ENCODE measurements around the gene MOV10L1.
A peak's percentile ranks its signal among the peaks of the same experiment; 100 is the strongest.

GRCh38 chr22:50105208-50106100, 15.6 kb downstream of the MOV10L1 start:
- no peak for TF ChIP-seq CREB1 (IDR thresholded peaks at IDR 0.05)
- TF ChIP-seq CREB1 (CRISPR knock-in tag; IDR thresholded peaks at IDR 0.05): no peak
- TF ChIP-seq MAFG (tag; conservative IDR thresholded peaks at IDR 0.05): peak; percentile 83
- TF ChIP-seq, protein P1, sequence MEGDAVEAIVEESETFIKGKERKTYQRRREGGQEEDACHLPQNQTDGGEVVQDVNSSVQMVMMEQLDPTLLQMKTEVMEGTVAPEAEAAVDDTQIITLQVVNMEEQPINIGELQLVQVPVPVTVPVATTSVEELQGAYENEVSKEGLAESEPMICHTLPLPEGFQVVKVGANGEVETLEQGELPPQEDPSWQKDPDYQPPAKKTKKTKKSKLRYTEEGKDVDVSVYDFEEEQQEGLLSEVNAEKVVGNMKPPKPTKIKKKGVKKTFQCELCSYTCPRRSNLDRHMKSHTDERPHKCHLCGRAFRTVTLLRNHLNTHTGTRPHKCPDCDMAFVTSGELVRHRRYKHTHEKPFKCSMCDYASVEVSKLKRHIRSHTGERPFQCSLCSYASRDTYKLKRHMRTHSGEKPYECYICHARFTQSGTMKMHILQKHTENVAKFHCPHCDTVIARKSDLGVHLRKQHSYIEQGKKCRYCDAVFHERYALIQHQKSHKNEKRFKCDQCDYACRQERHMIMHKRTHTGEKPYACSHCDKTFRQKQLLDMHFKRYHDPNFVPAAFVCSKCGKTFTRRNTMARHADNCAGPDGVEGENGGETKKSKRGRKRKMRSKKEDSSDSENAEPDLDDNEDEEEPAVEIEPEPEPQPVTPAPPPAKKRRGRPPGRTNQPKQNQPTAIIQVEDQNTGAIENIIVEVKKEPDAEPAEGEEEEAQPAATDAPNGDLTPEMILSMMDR (IDR thresholded peaks at IDR 0.05 in 2 of 3, conservative IDR thresholded peaks at IDR 0.05 in 1 of 3; ENCODE audit: insufficient read depth in 2 of 3, low read depth in 1 of 3, low read length in 3 of 3): no peak
- no peak for TF ChIP-seq CTBP1 (IDR thresholded peaks at IDR 0.05; ENCODE audit: borderline replicate concordance)
- TF ChIP-seq ZBTB7A (IDR thresholded peaks at IDR 0.05; ENCODE audit: borderline replicate concordance, control insufficient read depth, low read depth, low read length): no peak
- TF ChIP-seq SMARCA5 (IDR thresholded peaks at IDR 0.05): no peak
- no peak for TF ChIP-seq GTF2F1 (IDR thresholded peaks at IDR 0.05; ENCODE audit: low read depth, low read length)
- TF ChIP-seq TAF1 (IDR thresholded peaks at IDR 0.05; ENCODE audit: control insufficient read depth, extremely low read depth, insufficient read depth, low read length, severe bottlenecking): no peak
- no peak for TF ChIP-seq POLR2A (conservative IDR thresholded peaks at IDR 0.05)
- peak; percentile 85 for TF ChIP-seq BHLHE40 (IDR thresholded peaks at IDR 0.05; ENCODE audit: low read length)
- TF ChIP-seq ZBTB8A (IDR thresholded peaks at IDR 0.05; ENCODE audit: partially characterized antibody): no peak

Data from K562 (cell line).